Neural cell (in vitro differentiated cells): Measurements from ENCODE around the gene ATXN3. TPM values are rescaled to one million over a fixed set of nuclear protein-coding genes. Genes with fewer than 3 reads are reported as not detected.

Experiments used
- H2AFZ ChIP-seq: fragments of 200-600, 300-800 bp; sonication (generic), shearing (Covaris generic); 2 replicates; pipeline ENCODE4 v1.6.0; 2014; ENCODE audit warnings: low read depth, mild to moderate bottlenecking, antibody characterized with exemption, low read length, moderate library complexity
- H3F3A ChIP-seq: fragments of 200-600 bp; shearing (Covaris generic); 2 replicates; pipeline ENCODE4 v1.6.1; 2016; ENCODE audit warnings: mild to moderate bottlenecking, moderate library complexity, mixed read lengths, antibody characterized with exemption, low read length; ENCODE audit not compliant: insufficient read depth, poor library complexity, severe bottlenecking
- H3K27ac ChIP-seq: fragments of 200-600, 300-800 bp; sonication (generic), shearing (Covaris generic); 2 replicates; pipeline ENCODE4 v1.5.1; 2014; ENCODE audit warnings: mild to moderate bottlenecking, low read length, moderate library complexity
- H3K27me3 ChIP-seq: fragments of 300-800, 200-600 bp; sonication (generic), shearing (Covaris generic); 2 replicates; pipeline ENCODE4 v1.6.0; 2014; ENCODE audit warnings: mild to moderate bottlenecking, low read depth, low read length, moderate library complexity; ENCODE audit not compliant: insufficient read depth
- H3K36me3 ChIP-seq: fragments of 300-800, 200-600 bp; sonication (generic), shearing (Covaris generic); 2 replicates; pipeline ENCODE4 v1.5.1; 2014; ENCODE audit warnings: mild to moderate bottlenecking, antibody characterized with exemption, low read length, moderate library complexity; ENCODE audit not compliant: insufficient read depth
- H3K4me2 ChIP-seq: fragments of 300-800, 200-600 bp; sonication (generic), shearing (Covaris generic); 2 replicates; pipeline ENCODE4 v1.6.0; 2014; ENCODE audit warnings: mild to moderate bottlenecking, low read length
- H3K4me3 ChIP-seq: fragments of 300-800, 200-600 bp; sonication (generic), shearing (Covaris generic); 2 replicates; pipeline ENCODE4 v1.5.1; 2014; ENCODE audit warnings: mild to moderate bottlenecking, low read length, moderate library complexity
- H3K79me2 ChIP-seq: fragments of 200-600 bp; shearing (Covaris generic); replicated peaks from 2 replicates; pipeline ENCODE4 v1.6.0; 2014; ENCODE audit warnings: mild to moderate bottlenecking, low read length, moderate library complexity; ENCODE audit not compliant: insufficient read depth
- H3K9ac ChIP-seq: fragments of 300-800, 200-600 bp; sonication (generic), shearing (Covaris generic); 2 replicates; pipeline ENCODE4 v1.6.1; 2016; ENCODE audit warnings: mild to moderate bottlenecking, low read length, mixed read lengths
- H3K9me2 ChIP-seq: fragments of 200-600 bp; shearing (Covaris generic); 2 replicates; pipeline ENCODE4 v1.6.1; 2016; ENCODE audit warnings: mild to moderate bottlenecking, low read length, mixed read lengths; ENCODE audit not compliant: insufficient read depth
- H3K9me3 ChIP-seq: fragments of 200-600, 300-800 bp; sonication (generic), shearing (Covaris generic); 2 replicates; pipeline ENCODE4 v1.6.1; 2016; ENCODE audit warnings: mild to moderate bottlenecking, mixed run types, low read length, moderate library complexity, mixed read lengths
- H4K20me1 ChIP-seq: fragments of 200-600 bp; shearing (Covaris generic); 2 replicates; pipeline ENCODE4 v1.6.1; 2016; ENCODE audit warnings: mild to moderate bottlenecking, mixed run types; ENCODE audit not compliant: insufficient read depth
- CTCF ChIP-seq: fragments of 450-650 bp; IDR thresholded peaks from 2 replicates; pipeline ENCODE4 v1.5.1; 2014; ENCODE audit warnings: antibody characterized with exemption, mild to moderate bottlenecking, moderate library complexity; ENCODE audit not compliant: poor library complexity, severe bottlenecking
- EP300 ChIP-seq: fragments of 450-650 bp; conservative IDR thresholded peaks from 2 replicates; pipeline ENCODE4 v1.6.1; 2014; ENCODE audit warnings: antibody characterized with exemption, mild to moderate bottlenecking, moderate library complexity; ENCODE audit not compliant: poor library complexity, severe bottlenecking
- EZH2 ChIP-seq: fragments of 200-600, 300-800 bp; shearing (Covaris generic), sonication (generic); IDR thresholded peaks from 2 replicates; pipeline ENCODE4 v1.6.1; 2014; ENCODE audit warnings: antibody characterized with exemption, low read length, borderline replicate concordance, mild to moderate bottlenecking; ENCODE audit not compliant: insufficient read depth, poor library complexity, severe bottlenecking
- MXI1 ChIP-seq: fragments of 450-650 bp; conservative IDR thresholded peaks from 2 replicates; pipeline ENCODE4 v1.6.1; 2014; ENCODE audit warnings: antibody characterized with exemption, mild to moderate bottlenecking; ENCODE audit not compliant: poor library complexity, severe bottlenecking
- POLR2AphosphoS5 ChIP-seq: IDR thresholded peaks from 2 replicates; pipeline ENCODE4 v1.6.1; 2012
- RAD21 ChIP-seq: fragments of 450-650 bp; conservative IDR thresholded peaks from 2 replicates; pipeline ENCODE4 v1.6.1; 2014; ENCODE audit warnings: antibody characterized with exemption, mild to moderate bottlenecking, moderate library complexity
- SMC3 ChIP-seq: fragments of 450-650 bp; conservative IDR thresholded peaks from 2 replicates; pipeline ENCODE4 v1.6.1; 2014; ENCODE audit warnings: antibody characterized with exemption, mild to moderate bottlenecking, moderate library complexity; ENCODE audit not compliant: poor library complexity
- TAF1 ChIP-seq: IDR thresholded peaks from 2 replicates; pipeline ENCODE4 v1.6.1; 2012; ENCODE audit warnings: low read depth
- polyA plus RNA-seq: library from polyadenylated mRNA; depleted of rRNA; stranded (reverse); fragments of >200 nt; gene quantifications from 2 replicates; pipeline ENCODE4 v1.2.3, GENCODE V29; 2014
- TF ChIP-seq, protein P1 (sequence below): IDR thresholded peaks from 2 replicates; pipeline ENCODE4 v1.6.1; 2012; ENCODE audit warnings: borderline replicate concordance

Gene ATXN3
- polyA plus RNA-seq, 1 donor from 2014 or later, result 16.7 TPM

GRCh38 chr14:92153581-92153980 lies 47.2 kb upstream of the ATXN3 start:
- Histone ChIP-seq H3K4me3 (no peak overlapping the region), H3F3A (no peaks in the 10 kb centered on the region), H3K27ac (no peak overlapping the region), H2AFZ (no peak overlapping the region), H3K36me3 (peaks cover 3% of the 10 kb centered on the region), H3K9me3 (no peaks in the 10 kb centered on the region), H3K79me2 (no peaks in the 10 kb centered on the region), H3K9me2 (no peaks in the 10 kb centered on the region), H3K27me3 (no peaks in the 10 kb centered on the region), H4K20me1 (no peaks in the 10 kb centered on the region), H3K9ac (no peak overlapping the region), H3K4me2 (no peak overlapping the region)
- TF ChIP-seq TAF1 (no peak), EP300 (no peak), EZH2 (no peak), RAD21 (no peak)

- H3K36me3 ChIP-seq, result peaks cover 4% of the 10 kb centered on the region
- no peaks in the 10 kb centered on the region for H3K79me2 ChIP-seq
- no peaks in the 10 kb centered on the region for H3K27me3 ChIP-seq
- H3F3A ChIP-seq, result no peaks in the 10 kb centered on the region
- H3K27ac ChIP-seq, result no peak overlapping the region
- no peak overlapping the region for H3K4me3 ChIP-seq
- H3K9me2 ChIP-seq, result no peaks in the 10 kb centered on the region
- no peak overlapping the region for H3K4me2 ChIP-seq
- H4K20me1 ChIP-seq, result no peaks in the 10 kb centered on the region
- no peaks in the 10 kb centered on the region for H3K9me3 ChIP-seq
- H3K9ac ChIP-seq, result no peak overlapping the region
- TF ChIP-seq TAF1 (no peak), CTCF (no peak), SMC3 (no peak), MXI1 (no peak), RAD21 (no peak), EZH2 (no peak), EP300 (no peak), POLR2AphosphoS5 (no peak)
- TF ChIP-seq, protein P1, sequence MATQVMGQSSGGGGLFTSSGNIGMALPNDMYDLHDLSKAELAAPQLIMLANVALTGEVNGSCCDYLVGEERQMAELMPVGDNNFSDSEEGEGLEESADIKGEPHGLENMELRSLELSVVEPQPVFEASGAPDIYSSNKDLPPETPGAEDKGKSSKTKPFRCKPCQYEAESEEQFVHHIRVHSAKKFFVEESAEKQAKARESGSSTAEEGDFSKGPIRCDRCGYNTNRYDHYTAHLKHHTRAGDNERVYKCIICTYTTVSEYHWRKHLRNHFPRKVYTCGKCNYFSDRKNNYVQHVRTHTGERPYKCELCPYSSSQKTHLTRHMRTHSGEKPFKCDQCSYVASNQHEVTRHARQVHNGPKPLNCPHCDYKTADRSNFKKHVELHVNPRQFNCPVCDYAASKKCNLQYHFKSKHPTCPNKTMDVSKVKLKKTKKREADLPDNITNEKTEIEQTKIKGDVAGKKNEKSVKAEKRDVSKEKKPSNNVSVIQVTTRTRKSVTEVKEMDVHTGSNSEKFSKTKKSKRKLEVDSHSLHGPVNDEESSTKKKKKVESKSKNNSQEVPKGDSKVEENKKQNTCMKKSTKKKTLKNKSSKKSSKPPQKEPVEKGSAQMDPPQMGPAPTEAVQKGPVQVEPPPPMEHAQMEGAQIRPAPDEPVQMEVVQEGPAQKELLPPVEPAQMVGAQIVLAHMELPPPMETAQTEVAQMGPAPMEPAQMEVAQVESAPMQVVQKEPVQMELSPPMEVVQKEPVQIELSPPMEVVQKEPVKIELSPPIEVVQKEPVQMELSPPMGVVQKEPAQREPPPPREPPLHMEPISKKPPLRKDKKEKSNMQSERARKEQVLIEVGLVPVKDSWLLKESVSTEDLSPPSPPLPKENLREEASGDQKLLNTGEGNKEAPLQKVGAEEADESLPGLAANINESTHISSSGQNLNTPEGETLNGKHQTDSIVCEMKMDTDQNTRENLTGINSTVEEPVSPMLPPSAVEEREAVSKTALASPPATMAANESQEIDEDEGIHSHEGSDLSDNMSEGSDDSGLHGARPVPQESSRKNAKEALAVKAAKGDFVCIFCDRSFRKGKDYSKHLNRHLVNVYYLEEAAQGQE, result no peak
- H2AFZ ChIP-seq, result no peak overlapping the region
Observed at GRCh38 chr14:92144708-92145107, 38.3 kb upstream of the ATXN3 start.

DNA sequence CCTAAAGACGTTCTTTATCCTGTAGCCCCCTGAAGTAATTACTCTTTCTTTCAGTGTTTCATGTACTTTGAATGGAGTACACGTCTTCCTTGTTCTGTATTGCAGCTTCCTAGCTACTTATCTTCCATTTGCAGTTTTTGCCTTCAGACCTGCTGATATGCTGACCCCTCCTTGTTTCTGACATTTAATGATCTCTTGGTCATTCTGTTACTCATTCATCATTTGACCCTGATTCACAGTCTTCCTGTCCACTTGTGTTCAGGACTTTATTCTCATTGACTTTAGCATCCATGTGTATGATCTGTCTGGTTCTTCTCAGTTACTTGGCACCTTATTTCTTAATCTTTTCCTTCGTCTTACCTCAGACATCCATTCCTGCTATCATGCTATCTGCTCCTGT lies 37.6 kb upstream of the ATXN3 start:
- Histone ChIP-seq H3F3A (no peaks in the 10 kb centered on the region), H3K27ac (no peak overlapping the region), H3K27me3 (no peaks in the 10 kb centered on the region), H3K79me2 (no peaks in the 10 kb centered on the region), H3K4me2 (no peak overlapping the region), H3K36me3 (peaks cover 4% of the 10 kb centered on the region), H4K20me1 (no peaks in the 10 kb centered on the region), H2AFZ (no peak overlapping the region), H3K9me3 (no peaks in the 10 kb centered on the region), H3K9me2 (no peaks in the 10 kb centered on the region), H3K4me3 (no peak overlapping the region), H3K9ac (no peak overlapping the region)
- no peak for TF ChIP-seq CTCF
